ENCODE results near the gene DPEP2.

DNA sequence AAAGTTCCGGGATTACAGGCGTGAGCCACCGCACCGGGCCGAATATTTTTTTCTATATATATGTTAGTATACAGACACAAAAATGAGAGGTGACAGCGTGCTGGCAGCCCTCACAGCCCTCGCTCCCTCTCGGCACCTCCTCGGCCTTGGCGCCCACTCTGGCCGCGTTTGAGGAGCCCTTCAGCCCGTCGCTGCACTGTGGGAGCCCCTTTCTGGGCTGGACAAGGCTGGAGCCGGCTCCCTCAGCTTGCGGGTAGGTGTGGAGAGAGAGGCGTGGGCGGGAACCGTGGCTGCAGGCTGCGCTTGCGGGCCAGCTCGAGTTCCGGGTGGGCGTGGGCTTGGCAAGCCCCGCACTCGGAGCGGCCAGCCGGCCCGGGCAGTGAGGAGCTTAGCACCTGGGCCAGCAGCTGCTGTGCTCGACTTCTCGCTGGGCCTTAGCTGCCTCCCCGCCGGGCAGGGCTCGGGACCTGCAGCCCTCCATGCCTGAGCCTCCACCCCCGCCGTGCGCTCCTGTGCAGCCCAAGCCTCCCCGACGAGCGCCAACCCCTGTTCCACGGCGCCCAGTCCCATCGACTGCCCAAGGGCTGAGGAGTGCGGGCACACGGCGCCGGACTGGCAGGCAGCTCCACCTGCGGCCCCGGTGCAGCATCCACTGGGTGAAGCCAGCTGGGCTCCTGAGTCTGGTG lies 17.1 kb downstream of the DPEP2 start:
- TF ChIP-seq POLR2A (IDR thresholded peaks at IDR 0.05) (no peak), CTCF (IDR thresholded peaks at IDR 0.05) (no peak)
